Measurements from ENCODE around the gene RBM6. TPM values are rescaled to one million over a fixed set of nuclear protein-coding genes. Genes with fewer than 3 reads are reported as not detected.

The RBM6 gene
- total RNA-seq, 1 experiment from 2014 or later: 55.9 TPM

- no peaks in the 10 kb centered on the region for H3K36me3 ChIP-seq (ENCODE audit: insufficient read depth, low read length, poor library complexity, severe bottlenecking)
- intact Hi-C loops (cut with micrococcal nuclease; ENCODE audit: unreplicated experiment): no loop called here
- H3K4me1 ChIP-seq (ENCODE audit: insufficient read depth, low read length, poor library complexity, severe bottlenecking): no peaks in the 10 kb centered on the region
- H3K4me3 ChIP-seq (ENCODE audit: low read depth, low read length, poor library complexity, severe bottlenecking): no peak overlapping the region
- no peak overlapping the region for H3K27ac ChIP-seq (ENCODE audit: low read depth, low read length, poor library complexity, severe bottlenecking)
- no peak for TF ChIP-seq EZH2 (IDR thresholded peaks at IDR 0.05; ENCODE audit: borderline replicate concordance, low read depth, low read length, poor library complexity, severe bottlenecking)
- no peak for TF ChIP-seq CTCF (conservative IDR thresholded peaks at IDR 0.05; ENCODE audit: low read depth, low read length)
- CTCF ChIA-PET: no interaction called here
- no peaks in the 10 kb centered on the region for H3K27me3 ChIP-seq (replicated peaks; ENCODE audit: insufficient read depth, low read depth, low read length, poor library complexity)
- no peaks in the 10 kb centered on the region for H3K9me3 ChIP-seq (ENCODE audit: low read depth, low read length, poor library complexity, severe bottlenecking)
- BruUV-seq (replicated peaks): no TSS peak
- POLR2A ChIA-PET (ENCODE audit: low non-redundant PET): no interaction called here
- DNase-seq (ENCODE audit: low spot score): no peak
Observed at GRCh38 chr3:49898991-49899390, 41.0 kb upstream of the RBM6 start.

GRCh38 chr3:49899815-49900214 lies 40.1 kb upstream of the RBM6 start:
- ChIA-PET POLR2A (ENCODE audit: low non-redundant PET) (no interaction called here), CTCF (interaction anchor here (0.6 to 1.4 kb wide), 3 partner anchors 63 to 198 kb away, joined by 3 to 5 read pairs (median 3); partner anchors contain the start of gene INKA1)
- Histone ChIP-seq H3K9me3 (ENCODE audit: low read depth, low read length, poor library complexity, severe bottlenecking) (no peaks in the 10 kb centered on the region), H3K4me1 (ENCODE audit: insufficient read depth, low read length, poor library complexity, severe bottlenecking) (no peaks in the 10 kb centered on the region), H3K27ac (ENCODE audit: low read depth, low read length, poor library complexity, severe bottlenecking) (no peak overlapping the region), H3K4me3 (ENCODE audit: low read depth, low read length, poor library complexity, severe bottlenecking) (no peak overlapping the region), H3K36me3 (ENCODE audit: insufficient read depth, low read length, poor library complexity, severe bottlenecking) (no peaks in the 10 kb centered on the region), H3K27me3 (replicated peaks; ENCODE audit: insufficient read depth, low read depth, low read length, poor library complexity) (no peaks in the 10 kb centered on the region)
- BruUV-seq (replicated peaks): no TSS peak
- peak; percentile 53 for DNase-seq (ENCODE audit: low spot score)
- intact Hi-C loops (cut with micrococcal nuclease; ENCODE audit: unreplicated experiment): loop anchor here (10.0 kb wide), 1 partner anchor 55 kb away; no protein-coding TSS in a partner anchor
- TF ChIP-seq CTCF (conservative IDR thresholded peaks at IDR 0.05; ENCODE audit: low read depth, low read length): peak; percentile 45
- TF ChIP-seq EZH2 (IDR thresholded peaks at IDR 0.05; ENCODE audit: borderline replicate concordance, low read depth, low read length, poor library complexity, severe bottlenecking): no peak

GRCh38 chr3:49900491-49901153 lies 39.3 kb upstream of the RBM6 start:
- Histone ChIP-seq H3K27me3 (replicated peaks; ENCODE audit: insufficient read depth, low read depth, low read length, poor library complexity) (no peaks in the 10 kb centered on the region), H3K4me3 (ENCODE audit: low read depth, low read length, poor library complexity, severe bottlenecking) (no peak overlapping the region), H3K4me1 (ENCODE audit: insufficient read depth, low read length, poor library complexity, severe bottlenecking) (no peaks in the 10 kb centered on the region), H3K27ac (ENCODE audit: low read depth, low read length, poor library complexity, severe bottlenecking) (no peak overlapping the region), H3K9me3 (ENCODE audit: low read depth, low read length, poor library complexity, severe bottlenecking) (no peaks in the 10 kb centered on the region), H3K36me3 (ENCODE audit: insufficient read depth, low read length, poor library complexity, severe bottlenecking) (no peaks in the 10 kb centered on the region)
- intact Hi-C loops (cut with micrococcal nuclease; ENCODE audit: unreplicated experiment): loop anchor here (10.0 kb wide), 1 partner anchor 56 kb away; no protein-coding TSS in a partner anchor
- ChIA-PET CTCF (interaction anchor here (0.7 to 1.4 kb wide), 2 partner anchors 98 to 199 kb away, joined by 3 to 5 read pairs; partner anchors contain the start of gene INKA1), POLR2A (ENCODE audit: low non-redundant PET) (no interaction called here)
- TF ChIP-seq CTCF (conservative IDR thresholded peaks at IDR 0.05; ENCODE audit: low read depth, low read length) (no peak), EZH2 (IDR thresholded peaks at IDR 0.05; ENCODE audit: borderline replicate concordance, low read depth, low read length, poor library complexity, severe bottlenecking) (no peak)
- DNase-seq (ENCODE audit: low spot score): no peak
- no TSS peak for BruUV-seq (replicated peaks)

Measured in A673 (cell line).